Nucleus accumbens (tissue), 56 donors: ENCODE measurements around the gene MAL.

ENCODE experiments used
- DNase-seq, 56 donors: peaks; one replicate each; lab custom pipeline; 2025; lab: John Stamatoyannopoulos, UW

The MAL gene

GRCh38 chr2:95058989-95059641 is 33.6 kb downstream of the MAL start:
- peak in 5 of 56 donors; percentile 24 to 46 (median 33) for DNase-seq

GRCh38 chr2:95059656-95060370 is 34.3 kb downstream of the MAL start:
- DNase-seq = no peak

GRCh38 chr2:95060446-95061118 is 35.1 kb downstream of the MAL start:
- DNase-seq = peak in 32 of 56 donors; percentile 28 to 71 (median 54)

- no peak for DNase-seq
Observed at GRCh38 chr2:95061119-95061512, 35.6 kb downstream of the MAL start.

GRCh38 chr2:95061601-95062183 is 36.2 kb downstream of the MAL start:
- peak in 2 of 56 donors; percentile 45 to 54 for DNase-seq

- peak in 1 of 56 donors; percentile 18 for DNase-seq
Observed at GRCh38 chr2:95062242-95063085, 37.0 kb downstream of the MAL start.

GRCh38 chr2:95063086-95063958 is 37.8 kb downstream of the MAL start:
- no peak for DNase-seq

GRCh38 chr2:95068256-95068655 is 42.7 kb downstream of the MAL start:
- DNase-seq = no peak

GRCh38 chr2:95069465-95069864 is 44.0 kb downstream of the MAL start:
- DNase-seq = no peak

- peak in 4 of 56 donors; percentile 18 to 34 (median 28) for DNase-seq
Observed at GRCh38 chr2:95071856-95072255, 46.3 kb downstream of the MAL start.

- DNase-seq = no peak
Observed at GRCh38 chr2:95072424-95072823, 46.9 kb downstream of the MAL start.

- peak in 50 of 56 donors; percentile 40 to 90 (median 78) for DNase-seq
Observed at GRCh38 chr2:95073856-95074662, 48.6 kb downstream of the MAL start.

GRCh38 chr2:95074663-95075439 is 49.3 kb downstream of the MAL start:
- no peak for DNase-seq

- no peak for DNase-seq
Observed at GRCh38 chr2:95075440-95076132, 50.1 kb downstream of the MAL start.

- DNase-seq = peak in 47 of 56 donors; percentile 42 to 89 (median 73)
Observed at GRCh38 chr2:95076705-95077529, 51.4 kb downstream of the MAL start.

- DNase-seq = peak in 11 of 56 donors; percentile 32 to 46 (median 40)
Observed at GRCh38 chr2:95077530-95077825, 52.0 kb downstream of the MAL start.
